ENCODE measurements around the gene KLHL3.

- no peak for TF ChIP-seq CTCF (IDR thresholded peaks at IDR 0.05)
- TF ChIP-seq POLR2A (IDR thresholded peaks at IDR 0.05) = no peak
Observed at GRCh38 chr5:137758121-137758520, 22.2 kb upstream of the KLHL3 start.
